Stimulated activated CD8-positive, alpha-beta memory T cell treated with anti-CD3 and anti-CD28 coated beads, Interleukin-15, amount 100 ng/mL, for 24 hours (primary cell): ENCODE measurements around the gene SGCD.

ENCODE experiments used
- DNase-seq: peaks from one replicate; pipeline ENCODE4 v3.0.0-alpha.2; 2020; ENCODE audit warnings: low read depth

Gene SGCD

DNA sequence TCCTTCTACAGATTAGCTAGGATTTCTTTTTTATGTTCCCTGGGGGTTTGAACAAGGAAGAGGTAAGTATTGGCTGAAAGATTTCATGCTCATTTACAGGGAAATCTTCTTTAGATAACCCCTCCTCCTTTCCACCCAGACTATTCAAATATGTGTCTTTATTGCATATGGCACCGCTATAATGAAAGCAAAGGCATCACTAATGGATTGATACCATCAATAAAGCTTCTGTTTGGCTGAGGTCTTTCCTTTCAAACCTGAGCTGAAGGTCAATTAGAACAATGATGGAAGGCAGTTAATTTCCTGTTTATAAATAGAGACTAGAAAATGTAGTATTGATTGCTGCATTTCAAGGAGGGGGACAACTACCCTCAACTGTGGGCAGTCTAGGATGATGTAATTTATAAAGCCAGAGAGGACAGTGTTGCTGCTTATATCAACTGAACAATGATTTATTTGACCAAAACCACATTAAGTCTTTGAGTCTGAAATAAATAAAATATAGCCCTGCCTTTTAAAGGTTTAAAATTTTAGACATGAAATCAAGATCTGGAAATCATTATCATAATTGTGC lies 132.9 kb downstream of the SGCD start:
- DNase-seq, result no peak

DNA sequence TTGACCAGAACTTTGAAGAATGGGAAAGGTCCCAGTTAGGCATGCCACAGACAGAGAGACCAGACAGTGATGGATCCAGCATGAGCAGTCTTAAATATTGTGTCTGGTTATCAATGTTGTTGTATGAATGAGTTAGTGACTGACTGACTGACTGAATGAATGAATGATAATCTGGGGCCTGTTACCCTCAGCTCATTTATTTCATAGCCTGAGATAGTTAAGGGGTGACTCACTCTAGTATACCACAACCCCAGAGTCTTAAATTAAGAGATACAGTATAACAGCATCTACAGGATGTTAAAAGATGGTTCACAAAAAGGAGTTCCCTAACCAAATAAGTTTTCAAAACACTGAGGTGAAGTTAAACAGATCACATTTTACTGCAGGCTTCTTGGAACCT lies 133.5 kb downstream of the SGCD start:
- DNase-seq, result no peak

DNA sequence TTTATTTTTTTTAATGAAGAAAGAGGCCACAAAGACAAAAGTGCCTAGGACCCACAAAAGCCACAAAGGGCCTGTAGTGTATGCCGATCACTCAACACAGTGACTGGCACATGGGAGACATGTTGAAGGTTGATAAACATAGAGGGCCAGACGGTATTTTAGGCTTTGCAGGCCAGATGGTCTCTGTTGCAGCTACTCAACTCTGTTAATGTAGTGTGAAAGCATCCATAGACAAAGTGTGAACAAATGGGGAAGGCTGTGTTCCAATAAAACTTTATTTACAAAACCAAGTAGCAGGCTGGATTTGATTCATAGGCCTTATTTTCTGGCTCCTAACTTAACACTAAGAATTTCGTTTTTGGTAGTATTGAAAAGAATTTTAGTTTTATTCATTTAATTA lies 139.9 kb downstream of the SGCD start:
- no peak for DNase-seq

DNA sequence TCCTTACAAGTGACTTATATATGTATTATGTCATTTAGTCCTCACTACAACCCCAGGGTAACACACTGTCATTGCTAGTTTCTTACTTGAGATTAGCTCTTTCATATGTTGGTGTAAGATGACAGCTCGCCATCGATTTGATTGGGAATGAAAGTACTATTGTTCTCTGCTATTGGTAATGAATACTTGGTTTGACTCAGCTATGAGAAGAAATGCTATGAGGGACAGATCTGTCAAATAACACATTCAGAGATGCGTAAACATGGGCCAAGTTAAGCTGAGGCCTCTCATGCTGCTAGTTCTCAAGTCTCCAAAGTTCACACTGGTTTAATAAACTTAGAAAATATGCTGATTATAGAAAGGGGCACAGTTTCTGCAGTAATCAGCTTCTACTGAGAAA lies 142.7 kb downstream of the SGCD start:
- no peak for DNase-seq

DNA sequence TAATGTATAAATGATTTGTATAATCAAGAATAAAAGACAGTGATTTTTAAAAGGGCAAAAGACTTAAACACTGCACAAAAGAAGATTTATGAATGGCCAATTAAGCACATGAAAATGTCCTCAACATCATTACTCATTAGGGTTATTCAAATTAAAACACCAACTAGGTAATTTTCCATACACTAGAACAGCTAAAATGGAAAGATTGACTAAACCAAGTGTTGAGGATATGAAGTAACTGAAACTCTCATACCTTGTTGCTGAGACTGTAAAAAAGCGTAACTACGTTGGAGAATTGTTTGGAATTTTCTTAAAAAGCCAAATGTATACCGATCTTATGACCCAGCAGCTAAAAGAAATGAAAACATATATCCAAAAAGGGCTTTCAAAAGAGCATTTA lies 144.9 kb downstream of the SGCD start:
- DNase-seq, result no peak

DNA sequence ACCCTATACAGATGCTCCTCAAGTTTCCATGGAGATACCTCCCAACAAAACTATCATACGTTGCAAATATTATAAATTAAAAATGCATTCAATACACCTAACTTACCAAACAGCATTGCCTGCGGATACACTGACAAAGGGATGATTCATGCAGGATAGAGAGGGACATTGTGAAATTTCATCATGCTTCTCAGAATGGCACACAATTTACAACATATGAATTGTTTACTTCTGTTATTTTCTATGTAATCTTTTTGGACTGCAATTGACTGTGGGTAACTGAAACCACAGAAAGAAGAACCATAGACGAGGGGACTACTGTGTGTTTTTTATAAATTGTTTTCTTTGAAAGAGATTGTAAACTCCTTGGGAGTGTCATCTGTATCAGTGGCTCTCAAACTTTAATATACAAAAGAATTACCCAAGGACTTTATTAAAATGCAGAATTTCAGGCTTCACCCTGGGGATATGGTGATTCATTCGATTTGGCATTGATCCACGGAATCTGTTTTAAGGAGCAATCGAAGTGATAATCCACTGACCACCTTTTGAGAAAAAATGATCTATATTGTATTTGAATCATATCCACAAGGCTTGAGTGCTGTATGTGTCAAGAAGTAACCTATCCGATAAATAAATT lies 146.4 kb downstream of the SGCD start:
- DNase-seq, result no peak

DNA sequence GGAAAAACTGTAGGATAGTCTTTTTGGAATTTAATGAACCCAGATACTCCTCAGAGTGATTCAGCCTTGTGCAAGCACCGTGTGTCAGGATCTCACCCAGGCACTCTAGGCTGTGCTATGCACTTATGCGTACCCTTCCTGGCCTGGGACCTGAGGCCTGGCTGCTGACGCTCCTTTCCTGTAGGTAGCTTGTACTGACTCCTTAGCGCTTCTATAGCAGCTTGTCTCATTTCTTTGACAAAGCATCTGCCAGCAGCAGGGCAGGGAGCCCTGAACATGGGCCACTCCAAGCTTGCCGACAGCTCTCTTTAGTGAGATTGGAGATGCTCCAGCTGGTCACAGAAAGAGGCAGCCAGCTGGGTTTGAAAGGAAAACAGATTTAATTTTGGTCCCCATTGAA lies 147.3 kb downstream of the SGCD start:
- DNase-seq, result no peak

DNA sequence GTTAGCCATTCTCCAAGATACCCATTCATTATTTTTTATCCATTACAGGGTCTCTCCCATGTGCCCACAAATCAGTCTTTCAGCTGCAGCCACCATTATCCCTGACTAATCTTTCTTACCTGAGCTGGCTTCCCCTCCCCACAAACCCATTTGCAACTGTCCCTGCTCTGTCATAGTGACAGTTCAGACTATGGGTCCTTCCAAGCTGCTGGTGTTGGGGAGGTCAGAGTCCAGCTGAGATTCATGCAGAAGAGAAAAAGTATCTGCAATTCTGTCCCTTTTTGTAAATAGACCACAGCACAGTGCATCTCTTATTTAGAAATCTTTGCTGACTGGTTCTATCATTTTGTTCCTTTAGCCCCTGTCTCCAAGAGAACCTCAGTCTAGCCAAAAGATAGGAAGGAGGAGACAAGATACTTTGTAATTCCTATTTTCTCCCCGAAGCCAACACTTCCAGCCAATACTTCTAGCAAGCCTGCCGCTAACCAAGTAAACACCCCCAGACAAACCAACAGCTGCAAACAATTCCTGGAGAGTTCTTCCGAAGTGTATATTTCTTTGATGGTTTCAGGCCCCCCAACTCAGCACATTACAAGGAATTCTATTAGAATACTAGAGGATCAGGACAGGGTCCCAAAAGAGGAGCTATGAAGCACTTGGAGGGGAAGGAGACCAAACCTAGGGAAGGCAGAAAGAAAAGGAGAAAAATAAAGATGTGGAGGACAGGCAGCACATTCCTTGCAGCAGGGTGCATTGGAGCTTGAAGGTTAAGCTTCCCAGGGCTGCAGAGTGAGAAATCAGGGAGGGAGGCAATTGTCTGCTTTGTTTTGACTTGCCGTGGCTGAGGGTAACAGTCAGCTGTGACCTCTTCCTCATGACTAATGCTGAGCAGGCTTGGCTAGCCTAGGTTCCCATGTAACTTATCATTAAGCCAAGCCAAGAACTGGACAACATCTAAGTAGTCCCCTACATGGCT lies 148.5 kb downstream of the SGCD start:
- DNase-seq, result no peak

DNA sequence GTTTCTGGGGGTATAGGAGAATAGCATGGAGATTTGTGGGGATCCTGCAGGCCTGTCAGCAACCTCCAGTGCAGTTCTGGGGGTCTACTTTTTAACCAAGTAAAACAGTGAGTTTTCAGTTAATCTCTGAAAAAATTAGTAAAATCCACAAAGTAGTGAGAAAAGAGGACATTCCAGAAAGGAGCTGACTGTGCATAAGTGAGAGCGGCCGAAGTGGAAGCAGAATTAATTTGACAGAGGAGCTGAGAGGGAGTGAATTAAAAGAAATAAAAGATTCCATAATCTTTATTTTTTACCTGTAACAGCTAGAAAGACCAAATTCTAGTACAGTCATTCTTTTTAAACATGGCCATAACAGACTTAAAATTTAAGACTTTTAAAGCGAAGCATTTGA lies 149.2 kb downstream of the SGCD start:
- no peak for DNase-seq

DNA sequence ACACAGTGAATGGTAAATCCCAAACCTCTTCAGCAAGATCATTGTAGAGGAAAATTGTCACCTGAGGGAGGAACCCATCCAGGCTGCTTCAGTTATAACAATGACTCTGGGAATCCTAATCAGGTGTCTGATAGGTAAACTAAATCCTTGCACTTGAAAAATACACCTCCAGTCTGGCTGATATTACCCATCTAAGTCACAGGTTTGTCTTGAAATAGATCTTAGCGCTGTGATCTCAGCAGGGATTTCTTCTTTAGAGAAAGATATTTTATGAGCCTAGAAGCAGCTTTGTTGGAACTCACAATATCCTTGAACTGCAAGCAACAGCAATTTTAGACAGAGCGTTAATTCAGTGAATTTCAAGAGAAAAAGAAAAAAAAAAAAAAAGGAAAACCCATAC lies 149.7 kb downstream of the SGCD start:
- DNase-seq, result no peak

DNA sequence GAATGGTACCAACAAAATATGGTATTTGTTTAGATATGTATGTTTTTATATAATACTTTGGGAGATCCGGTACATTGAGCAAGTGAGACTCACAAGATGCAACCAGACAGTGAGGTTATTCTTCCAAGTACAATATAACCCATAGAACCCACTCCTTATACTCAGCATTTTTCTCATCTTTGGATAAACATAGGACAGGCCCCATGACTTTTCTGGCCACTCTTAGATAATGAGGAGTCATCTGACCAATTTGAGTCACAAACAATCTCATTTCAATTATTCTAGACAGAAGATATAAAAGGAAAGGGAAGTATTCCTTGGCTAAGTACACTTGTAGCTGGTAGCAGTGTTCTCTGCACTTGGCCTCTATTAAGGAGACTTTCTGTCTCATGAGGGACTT lies 150.2 kb downstream of the SGCD start:
- no peak for DNase-seq

DNA sequence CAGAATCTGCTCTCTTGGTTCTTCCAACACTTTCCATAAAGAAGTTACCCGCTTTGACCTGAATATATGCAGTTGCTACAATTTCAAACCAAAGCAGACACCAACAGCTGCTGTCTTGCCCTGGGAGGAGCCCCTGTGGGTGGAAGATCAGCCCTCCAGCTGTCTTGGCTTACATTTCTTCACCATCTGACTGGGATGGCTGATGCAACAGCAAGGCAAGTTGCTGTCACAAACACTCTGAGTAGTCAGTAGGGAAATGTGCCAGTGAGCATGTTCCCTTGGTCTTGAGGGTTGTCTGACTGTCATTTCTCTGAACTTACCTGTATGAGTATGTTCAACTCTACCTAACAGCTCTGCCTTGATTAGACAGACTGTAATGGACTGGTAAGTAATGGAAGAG lies 152.9 kb downstream of the SGCD start:
- no peak for DNase-seq

DNA sequence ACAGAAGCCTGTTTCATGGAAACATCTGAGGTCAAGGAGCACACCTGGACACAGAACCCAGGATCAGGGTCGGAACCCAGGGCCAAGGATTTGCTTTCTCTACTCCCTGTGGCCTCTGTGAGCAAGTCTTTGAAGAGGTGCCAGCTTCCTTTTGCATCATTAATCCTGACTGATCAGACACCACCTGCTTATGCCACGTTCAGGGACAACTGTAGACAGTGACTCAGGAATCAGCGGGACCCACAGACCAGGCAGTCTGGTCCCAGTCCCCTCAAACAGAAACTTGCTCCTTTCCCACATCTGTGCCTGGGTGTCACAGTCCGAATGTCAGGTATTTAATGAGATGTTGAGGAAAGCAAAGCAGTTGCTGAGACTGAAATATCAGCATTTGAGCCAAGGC lies 154.8 kb downstream of the SGCD start:
- no peak for DNase-seq

DNA sequence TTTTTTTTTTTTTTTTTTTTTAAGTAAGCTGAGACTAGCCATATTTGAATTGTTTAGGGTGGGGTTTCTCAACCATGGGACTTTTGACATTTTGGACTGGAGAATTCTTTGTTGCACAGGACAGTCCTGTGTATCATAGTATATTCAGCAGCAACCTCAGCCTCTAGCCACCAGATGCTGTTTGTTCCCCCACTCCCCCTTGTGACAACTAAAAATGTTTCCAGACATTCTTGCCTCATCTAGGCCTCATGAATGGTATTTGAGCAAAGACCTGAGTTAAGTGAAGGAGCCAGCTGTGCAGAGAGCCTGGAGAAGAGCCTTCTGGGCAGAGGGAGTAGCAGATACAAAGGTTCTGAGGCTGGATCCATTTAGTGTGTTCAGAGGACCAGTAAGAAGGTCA lies 155.9 kb downstream of the SGCD start:
- DNase-seq, result no peak

DNA sequence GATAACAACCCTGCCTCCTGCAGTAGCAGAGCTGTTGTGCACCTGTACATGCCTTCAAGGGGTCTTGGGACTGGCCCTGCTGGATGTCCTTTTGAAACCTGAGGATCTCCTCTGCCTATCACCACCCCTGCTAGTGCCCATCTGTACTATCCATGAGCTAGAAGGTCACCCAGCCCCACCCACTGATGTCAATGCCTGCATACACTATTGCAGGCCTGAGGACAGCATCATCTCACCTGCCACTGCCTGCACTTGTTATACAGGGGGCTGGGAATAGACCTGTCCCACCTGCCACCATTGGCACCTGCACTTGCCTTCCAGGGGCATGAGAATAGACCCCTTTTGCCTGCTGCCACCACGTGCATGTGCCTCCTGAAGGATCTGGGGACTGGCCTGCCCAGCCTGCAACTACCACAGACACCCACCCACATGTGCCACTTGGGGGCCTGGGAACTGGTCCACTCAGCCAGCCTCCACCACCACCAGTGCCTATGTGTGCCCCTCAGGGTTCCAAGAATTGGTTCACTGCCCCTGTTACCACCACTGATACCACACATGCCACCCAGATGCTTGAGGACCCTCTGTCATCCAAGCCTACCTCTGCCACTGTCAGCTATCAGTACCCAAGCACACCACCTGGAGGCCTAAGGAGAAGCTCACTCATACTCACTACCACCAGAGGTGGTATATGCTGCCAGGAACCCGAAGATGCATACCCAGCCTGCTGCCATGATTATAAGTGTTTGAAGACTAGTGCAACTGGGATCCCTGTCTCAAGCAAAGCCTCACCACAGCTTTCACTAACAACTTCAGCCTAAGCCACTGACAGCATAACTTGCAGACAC lies 159.7 kb downstream of the SGCD start:
- DNase-seq, result no peak

DNA sequence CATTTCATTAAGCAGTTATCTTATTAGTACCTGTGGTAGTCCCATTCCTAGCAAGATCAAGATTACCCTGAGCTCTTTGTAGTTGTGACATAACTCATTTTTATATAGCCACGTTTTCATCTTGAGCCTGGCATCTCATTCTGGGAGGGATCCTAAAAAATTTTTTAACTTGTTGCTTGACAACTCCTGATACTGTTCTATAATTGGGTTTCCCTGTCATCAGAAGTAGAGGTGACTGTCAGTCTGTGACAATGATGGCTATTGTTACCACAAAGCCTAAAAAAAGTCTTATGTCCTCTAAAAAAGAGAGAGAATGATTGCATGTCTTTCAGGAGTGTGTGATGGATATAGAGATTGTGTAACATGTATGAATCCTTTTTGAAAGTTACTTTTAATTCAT lies 164.8 kb downstream of the SGCD start:
- no peak for DNase-seq

DNA sequence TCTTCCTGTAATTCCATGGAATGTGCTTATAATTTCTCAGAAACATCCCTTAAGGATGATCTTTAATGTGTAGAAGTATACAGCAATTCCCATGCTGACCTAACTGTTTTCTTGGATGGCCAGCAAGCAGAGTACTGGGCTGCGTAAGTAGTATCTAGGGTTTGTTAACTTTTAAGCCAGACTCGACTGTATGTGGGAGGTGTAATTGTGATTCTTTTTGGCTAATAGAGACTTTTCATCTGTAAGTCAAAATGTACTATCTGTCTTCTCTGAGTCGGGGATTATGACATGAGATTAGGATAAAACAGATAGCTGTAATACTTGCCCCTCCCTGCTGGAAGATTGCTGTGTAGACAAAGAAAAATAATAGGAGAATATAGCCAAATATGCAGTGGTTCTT lies 169.3 kb downstream of the SGCD start:
- no peak for DNase-seq

DNA sequence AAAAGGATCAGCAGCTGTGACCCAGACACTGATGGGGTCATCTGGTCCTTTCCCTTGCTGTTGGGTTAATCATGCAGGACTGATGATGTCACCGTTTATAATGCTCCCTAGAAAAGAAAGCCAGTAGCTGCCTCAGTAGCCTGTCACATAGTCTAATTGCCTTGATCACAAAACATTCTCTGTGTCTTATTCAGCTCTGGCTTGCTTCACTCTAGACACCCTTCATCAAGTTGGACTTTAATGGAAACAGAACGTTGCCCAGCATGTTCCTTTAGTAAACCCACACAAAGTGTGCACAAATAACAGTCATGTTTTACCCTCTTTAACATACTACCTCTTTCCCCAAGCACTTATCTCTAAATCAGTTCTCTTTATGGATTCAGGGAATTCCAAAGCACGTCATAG lies 170.8 kb downstream of the SGCD start:
- no peak for DNase-seq

DNA sequence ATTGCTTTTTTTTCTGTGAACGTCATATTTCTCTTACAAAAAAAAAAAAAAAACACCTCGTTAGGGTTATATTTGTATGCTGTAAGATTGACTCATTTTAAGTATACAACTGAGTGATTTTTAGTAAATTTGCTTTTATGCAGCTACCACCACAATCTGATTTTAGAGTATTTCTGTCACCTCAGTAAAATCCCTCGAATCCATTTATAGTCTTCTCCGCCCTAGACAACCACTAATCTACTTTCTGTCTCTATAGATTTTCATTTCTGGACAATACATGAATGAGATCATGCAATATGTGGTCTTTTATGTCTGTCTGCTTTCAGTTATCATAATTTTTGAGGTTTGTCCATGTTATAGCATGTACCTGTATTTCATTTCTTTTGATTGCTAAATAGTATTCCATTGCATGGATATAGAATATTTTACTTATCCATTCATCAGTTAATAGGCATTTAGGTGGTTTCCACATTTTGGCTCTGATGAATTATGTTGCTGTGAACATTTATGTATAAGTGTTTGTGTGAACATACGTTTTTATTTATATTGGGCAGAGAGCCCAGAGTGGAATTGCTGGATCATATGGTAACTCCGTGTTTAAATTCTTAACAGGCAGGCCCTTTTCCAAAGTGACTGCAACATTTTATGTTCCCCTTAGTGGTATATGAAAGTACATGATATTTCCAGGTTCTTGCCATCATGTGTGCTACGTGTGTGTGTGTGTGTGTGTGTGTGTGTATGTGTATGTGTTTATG lies 171.4 kb downstream of the SGCD start:
- no peak for DNase-seq

DNA sequence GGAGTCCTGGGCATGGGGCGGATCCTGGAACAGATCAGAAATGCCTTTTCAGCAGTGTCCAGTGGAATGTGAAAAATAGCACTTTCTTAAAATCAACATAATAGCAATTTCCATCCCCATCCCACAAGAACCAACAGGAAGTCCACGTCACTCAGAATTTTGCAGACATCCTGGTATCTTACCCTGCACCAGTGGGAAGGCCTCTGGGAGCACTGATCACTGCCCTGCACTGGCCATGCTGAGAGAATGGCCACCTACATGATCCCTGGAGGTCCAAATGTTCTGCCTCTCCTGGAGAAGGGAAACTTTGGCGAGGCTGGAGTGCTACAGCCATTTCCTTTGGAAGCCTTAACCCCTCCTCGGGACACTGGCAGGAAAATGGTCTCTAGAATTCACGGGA lies 173.8 kb downstream of the SGCD start:
- DNase-seq, result no peak

DNA sequence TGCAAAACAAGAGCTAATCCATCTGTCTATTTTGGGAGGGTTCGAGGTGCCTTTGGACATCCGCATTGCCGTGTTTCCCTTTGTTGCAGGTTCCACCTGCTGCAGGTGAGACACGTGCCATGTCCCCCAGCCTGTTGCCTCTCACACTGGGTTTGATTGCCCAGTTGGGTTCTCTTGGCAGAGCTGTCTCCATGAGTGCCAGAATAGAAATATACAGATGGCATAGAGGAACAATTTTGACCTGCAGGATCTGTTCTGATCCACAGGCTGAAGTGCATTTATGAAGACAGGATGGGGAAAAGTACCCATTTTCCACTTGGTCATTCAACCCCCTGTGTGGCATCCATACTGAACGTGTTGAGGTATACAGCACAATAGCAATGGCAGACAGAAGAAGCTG lies 178.1 kb downstream of the SGCD start:
- DNase-seq, result no peak
